ENCODE results near the gene AP4B1.

DNA sequence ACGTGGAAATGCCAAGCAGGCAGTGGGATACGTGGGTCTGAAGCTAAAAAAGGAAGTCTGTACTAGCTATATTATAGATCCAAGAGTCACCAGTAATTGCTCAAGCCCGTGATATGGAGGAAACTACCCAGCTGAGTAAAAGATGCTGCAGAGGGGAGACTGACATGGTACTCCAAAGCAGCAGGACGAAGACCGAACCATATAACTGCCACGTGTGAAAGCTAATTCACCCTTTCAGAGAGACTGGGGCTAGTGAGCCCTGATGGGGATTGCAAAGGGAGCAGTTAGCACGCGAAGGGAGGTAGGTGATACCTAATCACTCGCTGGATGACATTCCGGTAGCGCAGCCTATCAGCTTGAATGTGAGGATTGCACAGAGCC is 316 bp downstream of the AP4B1 start:
- TF ChIP-seq CTCF (IDR thresholded peaks at IDR 0.05) = no peak
- TF ChIP-seq POLR2A (IDR thresholded peaks at IDR 0.05) = no peak
